SHP77 (cell line): Measurements from ENCODE around the gene GLRA3.

Source experiments
- DNase-seq, 2 experiments: peaks; one replicate each; lab custom pipeline; 2025; lab: John Stamatoyannopoulos, UW

GLRA3 gene

GRCh38 chr4:174595141-174595929 is 233.7 kb downstream of the GLRA3 start:
- DNase-seq: no peak

- no peak for DNase-seq
These were observed 235.3 kb downstream of the GLRA3 start for GRCh38 chr4:174593701-174594100.

- DNase-seq: no peak
These were observed 236.1 kb downstream of the GLRA3 start for GRCh38 chr4:174592985-174593335.

GRCh38 chr4:174592256-174592984 is 236.6 kb downstream of the GLRA3 start:
- no peak for DNase-seq

- no peak for DNase-seq
These were observed 237.6 kb downstream of the GLRA3 start for GRCh38 chr4:174591243-174592021.

- DNase-seq: no peak
These were observed 238.7 kb downstream of the GLRA3 start for GRCh38 chr4:174590336-174590735.
